Epithelial cell of prostate (primary cell): ENCODE measurements around the gene FPR1.

Source experiments
- DNase-seq: peaks from one replicate; pipeline ENCODE4 v3.0.0-alpha.2; 2011; ENCODE audit warnings: low read depth, low spot score
- H3K27ac ChIP-seq: fragments of 450-650 bp; 2 replicates; pipeline ENCODE4 v1.5.1; 2017; ENCODE audit warnings: mild to moderate bottlenecking

Gene FPR1, protein sequence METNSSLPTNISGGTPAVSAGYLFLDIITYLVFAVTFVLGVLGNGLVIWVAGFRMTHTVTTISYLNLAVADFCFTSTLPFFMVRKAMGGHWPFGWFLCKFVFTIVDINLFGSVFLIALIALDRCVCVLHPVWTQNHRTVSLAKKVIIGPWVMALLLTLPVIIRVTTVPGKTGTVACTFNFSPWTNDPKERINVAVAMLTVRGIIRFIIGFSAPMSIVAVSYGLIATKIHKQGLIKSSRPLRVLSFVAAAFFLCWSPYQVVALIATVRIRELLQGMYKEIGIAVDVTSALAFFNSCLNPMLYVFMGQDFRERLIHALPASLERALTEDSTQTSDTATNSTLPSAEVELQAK

GRCh38 chr19:51751655-51752054 lies at the start of gene FPR1:
TSS of gene FPR1 (minus strand) at chr19:51751878. CDS start at chr19:51746994, 4,884 bp downstream.
- DNase-seq, result peak; percentile 75
- H3K27ac ChIP-seq, result peak within 1 kb of the TSS; percentile 62

DNA sequence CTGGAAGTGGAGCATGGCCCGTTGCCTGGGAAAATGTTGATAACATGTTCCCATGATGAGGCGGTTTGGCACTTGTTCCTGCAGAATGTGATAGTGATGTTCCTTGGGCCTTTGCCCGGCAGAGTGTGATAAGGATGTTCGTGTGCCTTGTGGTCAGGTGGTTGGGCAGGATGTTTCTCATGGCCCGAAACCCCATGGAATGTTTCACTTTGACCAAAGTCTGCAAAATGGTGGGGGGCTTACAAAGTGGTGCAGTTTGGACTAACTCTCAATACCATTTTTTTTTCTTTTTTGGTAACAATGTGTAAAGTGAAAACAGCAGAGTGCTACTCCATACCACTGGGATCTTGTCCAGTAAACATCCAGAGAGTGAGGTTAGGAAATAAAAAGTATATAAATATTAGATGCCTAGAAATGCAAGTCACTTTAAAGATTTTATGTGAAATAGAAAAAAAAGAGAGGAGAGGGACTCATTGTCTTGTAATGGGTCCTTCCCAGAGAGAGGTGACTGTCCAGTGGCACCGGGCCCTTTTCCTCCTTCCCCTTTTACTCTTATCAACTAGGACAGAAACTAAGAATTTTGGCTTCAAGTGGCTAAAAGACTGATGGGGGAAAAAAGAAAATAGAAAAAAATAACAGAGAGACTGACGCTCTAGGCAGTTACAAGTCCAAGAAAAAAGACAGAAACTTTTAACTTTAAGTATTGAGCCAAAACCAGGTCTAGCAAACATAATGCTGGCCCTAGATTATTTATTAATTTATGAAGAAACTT lies 49.0 kb upstream of the FPR1 start:
- no peak for DNase-seq
- no peak overlapping the region for H3K27ac ChIP-seq

GRCh38 chr19:51799774-51800472 lies 48.2 kb upstream of the FPR1 start:
- no peak for DNase-seq
- H3K27ac ChIP-seq, result no peak overlapping the region

- peak; percentile 76 for DNase-seq
- no peak overlapping the region for H3K27ac ChIP-seq
These were observed 47.5 kb upstream of the FPR1 start for GRCh38 chr19:51799034-51799773.

- no peak for DNase-seq
These were observed 46.4 kb upstream of the FPR1 start for GRCh38 chr19:51798062-51798461.

GRCh38 chr19:51797480-51797879 lies 45.8 kb upstream of the FPR1 start:
- no peak overlapping the region for H3K27ac ChIP-seq
- DNase-seq, result no peak

More at GRCh38 chr19:51798062-51798461, 46.4 kb upstream of the FPR1 start:
- H3K27ac ChIP-seq, result no peak overlapping the region

- H3K27ac ChIP-seq, result no peak overlapping the region
- DNase-seq, result no peak
These were observed 44.6 kb upstream of the FPR1 start for GRCh38 chr19:51796195-51796679.

GRCh38 chr19:51794885-51795490 lies 43.3 kb upstream of the FPR1 start, which contains the start of gene FPR3:
TSS of gene FPR3 (plus strand) at chr19:51795157. CDS start at chr19:51823749, 28,592 bp downstream.
- DNase-seq, result no peak
- no peak within 1 kb of the TSS for H3K27ac ChIP-seq

- DNase-seq, result no peak
- H3K27ac ChIP-seq, result no peak overlapping the region
These were observed 42.3 kb upstream of the FPR1 start for GRCh38 chr19:51793994-51794393.

GRCh38 chr19:51792932-51793331 lies 41.3 kb upstream of the FPR1 start:
- H3K27ac ChIP-seq, result no peak overlapping the region
- DNase-seq, result no peak

DNA sequence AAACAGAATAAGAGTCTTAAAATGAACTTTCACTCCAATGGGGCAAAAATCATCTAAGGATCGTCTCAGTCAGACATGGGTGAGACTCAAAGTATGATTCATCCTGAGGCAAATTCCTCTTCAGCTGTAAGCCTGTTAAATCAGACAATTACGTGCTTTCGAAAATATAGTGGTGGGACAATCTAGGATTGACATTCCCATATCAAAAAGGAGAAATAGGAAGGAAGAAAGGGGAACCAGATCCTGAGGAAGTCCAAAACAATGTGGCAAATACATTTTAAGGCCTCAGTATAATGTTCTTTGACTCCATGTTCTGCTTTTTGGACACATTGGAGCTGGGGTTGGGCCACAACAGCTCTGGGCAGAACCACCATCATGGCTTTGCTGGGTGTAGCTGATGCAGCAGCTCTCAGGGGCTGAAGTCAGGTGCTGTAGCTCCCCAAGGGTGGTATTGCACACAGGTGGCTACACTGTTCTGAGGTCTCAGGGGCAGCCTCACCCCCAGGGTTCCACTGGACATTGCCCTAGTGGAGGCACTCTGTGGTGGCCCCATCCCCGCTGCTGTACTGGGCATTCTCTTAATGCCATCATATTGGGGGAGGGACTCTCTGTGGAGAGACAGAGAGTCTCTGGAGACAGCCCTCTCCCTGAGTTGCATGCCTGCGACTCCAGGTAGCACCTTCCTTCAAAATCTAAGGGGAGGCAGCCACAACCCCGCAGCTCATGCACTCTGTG lies 37.5 kb upstream of the FPR1 start:
- H3K27ac ChIP-seq, result no peak overlapping the region
- DNase-seq, result peak; percentile 40

GRCh38 chr19:51788029-51788428 lies 36.4 kb upstream of the FPR1 start:
- DNase-seq, result no peak

GRCh38 chr19:51786646-51787494 lies 35.2 kb upstream of the FPR1 start:
- no peak for DNase-seq
- H3K27ac ChIP-seq, result no peak overlapping the region

More at GRCh38 chr19:51788029-51788428, 36.4 kb upstream of the FPR1 start:
- no peak overlapping the region for H3K27ac ChIP-seq

GRCh38 chr19:51784922-51785690 lies 33.4 kb upstream of the FPR1 start:
- DNase-seq, result peak; percentile 96
- peak overlapping the region; percentile 79 for H3K27ac ChIP-seq

GRCh38 chr19:51784109-51784785 lies 32.6 kb upstream of the FPR1 start:
- DNase-seq, result no peak
- peak overlapping the region; percentile 79 for H3K27ac ChIP-seq

DNA sequence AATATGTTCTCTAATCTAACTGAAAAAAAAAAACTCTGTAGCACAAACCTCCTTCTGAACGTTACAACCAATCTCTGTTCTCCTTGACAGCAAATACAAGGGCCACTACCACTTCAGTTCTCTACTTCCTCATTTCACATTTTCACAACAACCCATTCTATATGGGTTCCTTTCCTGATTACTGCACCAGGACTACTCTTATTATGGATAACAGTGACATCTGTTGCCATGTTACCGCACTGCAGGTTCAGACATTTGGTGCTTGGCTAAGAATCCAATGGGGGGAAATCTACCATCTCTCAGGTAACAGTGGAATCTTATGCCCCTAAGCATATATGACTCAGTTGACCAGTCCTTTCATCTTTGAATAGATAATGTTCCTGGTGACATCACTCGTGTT lies 31.7 kb upstream of the FPR1 start:
- peak; percentile 14 for DNase-seq
- H3K27ac ChIP-seq, result no peak overlapping the region

- H3K27ac ChIP-seq, result no peak overlapping the region
These were observed 30.3 kb upstream of the FPR1 start for GRCh38 chr19:51781999-51782398.

More at GRCh38 chr19:51781999-51782398, 30.3 kb upstream of the FPR1 start:
- DNase-seq, result no peak
